NCI-H187 (cell line): Measurements from ENCODE around the gene TMEM219.

Experiments
- DNase-seq, 2 experiments: peaks; one replicate each; lab custom pipeline; 2025; lab: John Stamatoyannopoulos, UW

Gene TMEM219

GRCh38 chr16:29982560-29983419 is 20.9 kb downstream of the TMEM219 start:
- no peak for DNase-seq

DNA sequence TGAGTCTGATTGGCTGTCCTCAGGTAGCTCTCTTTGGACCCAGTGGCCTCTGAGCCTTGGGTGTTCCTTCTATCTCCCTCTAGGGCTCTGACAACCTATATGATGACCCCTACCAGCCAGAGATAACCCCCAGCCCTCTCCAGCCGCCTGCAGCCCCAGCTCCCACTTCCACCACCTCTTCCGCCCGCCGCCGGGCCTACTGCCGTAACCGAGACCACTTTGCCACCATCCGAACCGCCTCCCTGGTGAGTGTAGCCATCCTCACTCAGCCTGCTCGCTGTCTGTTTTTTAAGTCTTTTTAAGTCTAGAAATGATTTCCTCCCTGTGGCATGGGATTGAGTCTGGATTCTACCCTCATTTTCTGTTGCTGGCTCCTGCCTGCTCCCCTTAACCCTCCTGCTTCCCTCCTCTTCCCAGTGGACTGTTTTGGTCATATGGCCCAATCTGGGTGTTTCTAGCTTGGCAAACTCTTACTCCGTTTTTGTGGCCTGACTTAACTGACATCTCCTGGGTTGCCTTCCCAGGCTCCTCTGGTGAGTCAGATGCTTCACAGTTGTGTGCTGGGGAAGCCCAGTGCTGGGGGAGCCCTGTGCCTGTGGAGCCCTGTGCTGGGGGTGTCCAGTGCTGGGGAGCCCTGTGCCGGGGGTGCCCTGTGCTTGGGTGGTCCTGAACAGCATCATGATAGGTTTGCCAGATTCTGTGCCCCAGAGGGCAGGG is 21.7 kb downstream of the TMEM219 start:
- DNase-seq, result no peak

- DNase-seq, result no peak
Observed at GRCh38 chr16:29984137-29984763, 22.4 kb downstream of the TMEM219 start.

DNA sequence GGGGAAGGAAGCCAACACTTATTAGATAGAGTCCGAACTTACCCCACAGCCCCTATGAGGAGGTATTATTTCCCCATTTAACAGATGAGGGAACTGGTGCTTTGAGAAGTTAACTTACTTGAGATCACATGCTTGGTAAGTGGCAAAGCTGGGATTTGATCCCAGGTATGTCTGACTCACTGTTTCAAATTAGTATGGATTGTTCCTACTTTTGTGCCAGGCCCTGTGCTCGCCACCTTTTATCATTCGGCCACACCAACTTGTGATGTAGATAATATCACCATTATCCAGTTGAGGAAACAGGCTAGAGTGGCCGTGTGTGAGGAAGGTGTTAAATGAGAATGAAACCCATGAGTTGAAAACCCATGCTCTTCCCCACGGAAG is 22.9 kb downstream of the TMEM219 start:
- no peak for DNase-seq

GRCh38 chr16:29985271-29985811 is 23.5 kb downstream of the TMEM219 start:
- no peak for DNase-seq

- DNase-seq, result no peak
Observed at GRCh38 chr16:29986231-29986630, 24.4 kb downstream of the TMEM219 start.

DNA sequence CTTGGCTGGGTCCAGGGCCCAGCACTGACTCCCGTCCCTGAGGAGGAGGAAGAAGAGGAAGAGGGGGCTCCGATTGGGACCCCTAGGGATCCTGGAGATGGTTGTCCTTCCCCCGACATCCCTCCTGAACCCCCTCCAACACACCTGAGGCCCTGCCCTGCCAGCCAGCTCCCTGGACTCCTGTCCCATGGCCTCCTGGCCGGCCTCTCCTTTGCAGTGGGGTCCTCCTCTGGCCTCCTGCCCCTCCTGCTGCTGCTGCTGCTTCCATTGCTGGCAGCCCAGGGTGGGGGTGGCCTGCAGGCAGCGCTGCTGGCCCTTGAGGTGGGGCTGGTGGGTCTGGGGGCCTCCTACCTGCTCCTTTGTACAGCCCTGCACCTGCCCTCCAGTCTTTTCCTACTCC is 25.1 kb downstream of the TMEM219 start:
- DNase-seq, result no peak

GRCh38 chr16:29987371-29988085 is 25.6 kb downstream of the TMEM219 start:
- DNase-seq, result no peak

DNA sequence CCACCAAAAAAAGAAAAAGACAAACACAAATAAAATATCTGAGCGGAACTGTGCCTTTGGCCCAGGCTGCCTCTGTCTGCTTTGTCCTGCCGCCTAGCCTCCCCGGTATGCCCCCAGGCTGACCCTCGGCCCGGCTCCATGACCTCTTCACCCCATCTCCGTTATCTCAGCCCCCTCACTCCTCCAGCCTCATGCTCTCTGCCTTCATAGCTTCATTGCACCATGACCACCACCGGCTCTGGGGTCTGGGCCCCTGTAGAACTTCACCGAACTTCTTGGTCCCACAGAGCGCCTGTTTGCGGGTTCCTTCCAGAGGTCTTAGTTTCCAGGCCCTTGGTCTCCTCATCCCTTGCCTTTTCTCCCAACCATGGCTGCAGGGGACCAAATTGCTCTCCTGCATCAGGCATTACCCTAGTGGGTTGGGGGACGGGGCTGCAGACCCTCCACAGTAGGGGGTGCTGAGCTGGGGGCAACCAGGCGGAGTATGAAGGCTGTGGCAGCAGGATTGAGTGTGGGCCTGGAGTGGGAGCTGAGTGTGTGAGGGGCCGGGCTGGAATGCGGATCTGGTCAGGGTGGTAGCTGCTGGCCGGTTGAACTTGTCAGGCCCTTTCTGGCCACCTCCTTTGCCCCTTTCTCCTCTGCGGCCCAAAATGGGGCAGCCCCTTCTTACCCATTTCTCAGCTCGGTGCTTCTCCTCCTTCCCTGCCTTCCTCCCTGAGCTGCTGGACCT is 26.6 kb downstream of the TMEM219 start:
- no peak for DNase-seq

- DNase-seq, result no peak
Observed at GRCh38 chr16:29989111-29989858, 27.4 kb downstream of the TMEM219 start.

DNA sequence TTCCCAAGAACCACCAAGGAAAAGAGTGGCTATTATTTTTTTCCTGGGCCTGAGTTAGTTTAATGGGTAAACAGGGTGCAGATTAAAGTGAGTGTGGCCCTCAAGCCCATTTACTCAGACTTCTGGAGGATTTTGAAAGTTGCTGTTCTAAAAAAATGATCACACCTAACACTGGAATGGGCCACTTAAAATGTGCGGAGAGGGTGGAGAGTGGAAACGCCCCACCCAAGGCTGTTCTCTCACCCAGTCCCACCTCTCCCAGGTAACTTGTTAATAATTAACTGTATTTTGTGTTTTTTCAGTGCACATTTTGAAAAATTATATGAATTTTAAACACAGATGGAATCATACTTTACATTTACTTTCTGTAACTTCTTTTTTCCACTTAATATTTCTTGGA is 28.2 kb downstream of the TMEM219 start:
- DNase-seq, result no peak

DNA sequence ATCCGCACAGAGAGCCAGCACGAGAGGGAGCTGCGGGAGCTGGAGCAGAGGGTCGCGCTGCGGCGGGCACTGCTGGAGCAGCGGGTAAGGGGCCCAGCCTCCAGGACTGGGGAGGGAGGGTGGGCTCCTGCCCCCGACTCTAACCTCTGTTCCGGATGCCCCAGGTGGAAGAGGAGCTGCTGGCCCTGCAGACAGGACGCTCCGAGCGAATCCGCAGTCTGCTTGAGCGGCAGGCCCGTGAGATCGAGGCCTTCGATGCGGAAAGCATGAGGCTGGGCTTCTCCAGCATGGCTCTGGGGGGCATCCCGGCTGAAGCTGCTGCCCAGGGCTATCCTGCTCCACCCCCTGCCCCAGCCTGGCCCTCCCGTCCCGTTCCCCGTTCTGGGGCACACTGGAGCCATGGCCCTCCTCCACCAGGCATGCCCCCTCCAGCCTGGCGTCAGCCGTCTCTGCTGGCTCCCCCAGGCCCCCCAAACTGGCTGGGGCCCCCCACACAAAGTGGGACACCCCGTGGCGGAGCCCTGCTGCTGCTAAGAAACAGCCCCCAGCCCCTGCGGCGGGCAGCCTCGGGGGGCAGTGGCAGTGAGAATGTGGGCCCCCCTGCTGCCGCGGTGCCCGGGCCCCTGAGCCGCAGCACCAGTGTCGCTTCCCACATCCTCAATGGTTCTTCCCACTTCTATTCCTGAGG is 29.1 kb downstream of the TMEM219 start:
- DNase-seq, result no peak

- DNase-seq, result no peak
Observed at GRCh38 chr16:29991571-29991904, 29.7 kb downstream of the TMEM219 start.

DNA sequence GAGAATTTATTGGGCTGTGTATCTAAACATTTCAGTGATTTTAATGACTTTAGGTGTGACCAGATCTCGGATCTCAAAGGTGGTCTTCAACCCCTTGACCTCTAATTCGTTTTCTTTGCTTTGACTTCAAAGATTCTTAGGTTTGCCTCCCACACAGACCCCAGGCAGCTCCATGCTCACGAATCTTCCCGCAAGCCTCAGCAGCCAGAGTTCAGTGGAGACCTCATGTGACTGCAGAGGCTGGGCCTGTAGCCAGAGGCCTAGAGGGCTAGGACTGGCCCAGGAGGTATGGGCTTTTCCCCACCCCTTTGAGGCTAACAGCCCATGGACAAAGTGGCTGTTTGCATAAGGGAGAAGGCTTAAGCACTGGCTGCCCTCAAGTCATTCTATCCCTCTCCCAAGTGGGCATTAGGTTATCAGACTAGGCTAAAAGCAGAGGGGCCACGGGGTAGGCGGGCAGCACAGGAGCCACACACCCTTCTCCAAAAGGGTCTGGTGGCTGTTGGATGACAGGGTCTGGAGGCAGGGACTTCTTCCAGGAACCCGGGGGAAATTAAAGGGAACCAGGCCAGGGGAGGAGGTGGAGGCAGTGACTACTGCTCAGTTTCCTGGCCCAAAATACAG is 30.6 kb downstream of the TMEM219 start:
- DNase-seq, result no peak

GRCh38 chr16:29993191-29993902 is 31.5 kb downstream of the TMEM219 start:
- no peak for DNase-seq

DNA sequence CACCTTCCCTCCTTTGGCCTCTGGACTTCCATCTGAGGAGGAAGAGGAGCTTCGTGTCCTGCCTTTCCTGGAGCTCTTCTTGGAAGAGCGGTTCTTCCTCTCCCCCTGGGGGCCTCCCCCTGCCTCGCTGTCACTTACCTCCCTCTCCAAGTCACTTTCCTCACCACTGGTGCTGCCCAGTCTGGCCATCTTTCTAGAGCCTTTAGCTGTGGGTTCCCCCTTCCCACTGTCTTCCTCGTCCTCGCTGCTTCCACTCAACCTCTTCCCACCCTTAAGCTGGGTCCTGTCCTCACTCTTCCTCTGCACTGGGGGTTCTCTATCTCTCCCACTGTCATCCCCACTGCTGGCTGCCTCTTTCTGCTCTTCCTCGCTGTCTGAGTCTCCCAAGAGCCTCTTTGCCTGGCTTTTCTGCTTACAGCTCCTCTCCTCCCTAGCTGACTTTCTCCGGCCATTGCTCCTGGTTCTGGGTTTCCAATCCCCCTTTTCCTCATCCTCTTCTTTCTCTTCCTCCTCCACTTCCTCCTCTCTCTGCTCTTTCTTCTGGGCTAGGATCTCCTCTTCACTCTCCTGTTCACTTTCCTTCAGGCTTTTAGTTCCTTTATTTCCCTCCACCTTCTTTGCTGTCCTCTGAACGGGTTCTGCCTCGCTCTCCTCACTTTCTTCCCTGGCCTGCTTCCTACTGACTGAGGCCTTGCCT is 32.2 kb downstream of the TMEM219 start:
- no peak for DNase-seq

GRCh38 chr16:29994600-29995323 is 32.9 kb downstream of the TMEM219 start:
- peak in 1 of 2 experiments; percentile 45 for DNase-seq
